GM19395 (cell line): ENCODE data around the gene NFIA.
"Not testable (repeated sequence)": the region's sequence is repeated elsewhere in the genome, so short reads cannot be mapped to it uniquely, and the experiment has no call there.

Experiments used
- ATAC-seq: cut with Tn5 transposase; IDR thresholded peaks from one replicate; pipeline ENCODE4 v1.9.1; 2021; ENCODE audit warnings: mild to moderate bottlenecking, moderate library complexity; ENCODE audit not compliant: unreplicated experiment

NFIA gene

DNA sequence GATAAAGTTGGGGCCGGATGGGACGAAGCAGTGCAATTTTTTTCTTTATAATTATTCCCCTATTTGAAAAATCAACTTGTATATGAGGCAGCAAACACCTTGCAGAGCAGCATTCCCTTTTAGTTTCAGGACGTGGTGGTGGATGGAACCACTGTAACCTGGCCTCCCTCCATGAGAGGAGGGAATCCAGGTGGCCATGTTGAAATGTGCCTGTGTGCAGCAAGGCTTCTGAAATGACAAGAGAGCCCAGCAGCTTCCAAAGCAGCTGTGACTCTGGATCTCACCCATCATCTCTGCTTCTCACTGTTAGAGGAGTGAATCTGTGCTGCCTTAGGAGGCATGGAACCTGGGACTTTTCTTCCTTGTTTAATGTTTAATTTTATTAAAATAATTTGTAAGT is 42.3 kb downstream of the NFIA start:
- ATAC-seq = no peak

DNA sequence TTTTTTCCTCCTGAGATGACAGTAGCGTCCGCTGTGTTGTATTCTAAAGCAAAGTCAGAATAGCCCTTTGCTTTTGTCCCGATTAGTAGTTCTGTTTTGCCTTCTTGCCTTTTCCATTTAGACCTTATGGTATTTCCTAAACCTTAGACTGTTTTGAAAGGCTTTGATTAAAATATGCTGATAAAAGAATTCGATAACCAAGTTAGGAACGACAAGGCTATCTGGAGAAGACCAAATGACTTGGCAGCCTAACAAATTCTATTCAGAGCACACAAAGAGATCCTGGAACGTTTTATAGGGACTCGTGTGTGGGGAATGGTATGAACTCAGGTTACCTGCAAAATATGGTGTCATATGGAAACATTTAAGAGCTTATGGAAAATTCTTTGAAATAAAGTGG is 42.9 kb downstream of the NFIA start:
- no peak for ATAC-seq

DNA sequence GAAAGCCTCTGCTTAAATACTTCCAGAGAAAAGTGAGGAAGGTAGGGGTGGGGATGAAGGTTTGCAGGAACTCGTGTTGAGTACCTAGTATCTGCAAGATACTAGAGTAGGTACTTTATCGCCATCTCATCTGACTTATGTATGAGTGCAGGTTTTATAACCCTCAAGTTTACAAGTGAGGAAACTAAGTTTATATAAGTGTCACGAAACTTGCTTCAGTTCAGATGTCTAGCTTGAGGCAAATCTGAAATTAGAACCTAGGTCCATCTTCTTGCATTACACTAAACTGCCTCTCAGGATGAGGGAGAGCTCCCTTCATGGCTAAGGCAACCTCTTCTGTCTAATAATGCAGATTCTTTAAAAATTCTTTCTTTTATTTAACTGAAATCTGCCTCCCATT is 43.5 kb downstream of the NFIA start:
- no peak for ATAC-seq

DNA sequence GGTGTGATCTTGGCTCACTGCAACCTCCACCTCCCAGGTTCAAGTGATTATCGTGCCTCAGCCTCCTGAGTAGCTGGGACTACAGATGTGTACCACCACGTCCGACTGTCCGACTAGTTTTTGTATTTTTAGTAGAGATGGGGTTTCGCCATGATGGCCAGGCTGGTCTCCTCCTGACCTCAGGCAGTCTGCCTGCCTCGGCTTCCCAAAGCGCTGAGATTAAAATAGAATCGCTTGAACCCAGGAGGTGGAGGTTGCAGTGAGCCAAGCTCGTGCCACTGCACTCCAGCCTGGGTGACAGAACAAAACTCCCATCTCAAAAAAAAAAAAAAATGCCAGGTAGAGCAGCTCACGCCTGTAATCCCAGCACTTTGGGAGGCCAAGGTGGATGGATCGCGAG is 44.5 kb downstream of the NFIA start:
- ATAC-seq = not testable (repeated sequence)

DNA sequence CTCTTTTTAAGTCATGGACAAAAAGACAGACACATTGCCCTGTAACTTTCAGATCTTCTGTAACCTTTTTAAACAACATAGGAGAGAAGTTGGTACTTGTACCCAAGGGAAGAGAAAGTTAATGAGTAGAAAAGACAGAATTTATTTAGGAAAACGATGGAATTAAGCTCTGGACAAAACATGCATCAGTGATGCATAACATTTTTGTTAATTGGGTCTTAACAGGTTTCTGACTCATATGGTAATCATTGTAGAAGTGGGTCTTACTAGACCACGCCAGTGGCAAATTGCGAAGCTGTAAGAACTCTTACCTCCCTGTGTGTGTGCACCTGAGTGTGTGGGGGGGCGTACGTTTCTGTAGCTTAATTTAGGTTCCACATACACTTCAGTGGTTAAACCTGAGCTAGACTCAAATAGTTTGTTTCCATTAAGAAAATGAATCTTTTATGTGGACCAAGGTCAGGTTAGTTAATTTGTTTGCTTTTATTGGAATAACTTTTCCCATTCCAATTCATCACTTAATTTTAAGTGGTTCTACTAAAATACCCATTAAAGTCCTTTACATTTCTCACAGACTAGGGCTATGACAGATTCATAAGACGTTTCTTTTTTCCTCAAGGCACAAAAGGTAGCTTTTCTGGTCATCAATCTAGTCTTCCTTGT is 48.1 kb downstream of the NFIA start:
- no peak for ATAC-seq

DNA sequence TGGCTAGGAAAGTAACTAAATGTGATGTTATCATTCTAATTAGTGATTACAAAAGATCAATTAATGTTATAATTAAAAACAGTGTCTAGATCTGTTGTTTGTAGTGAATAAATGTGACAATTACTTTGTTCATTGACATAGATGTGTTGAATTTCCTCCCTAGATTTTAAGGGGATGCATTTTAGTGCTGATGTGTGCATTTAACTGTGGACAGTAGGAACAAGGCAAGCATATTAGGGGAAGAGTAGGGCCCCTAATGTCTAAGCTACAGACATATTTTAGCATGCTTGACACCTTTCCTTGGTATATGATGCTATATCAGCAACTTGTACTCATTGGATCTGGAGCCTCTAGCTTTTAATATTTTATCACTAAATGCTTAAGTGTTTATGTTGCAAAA is 48.9 kb downstream of the NFIA start:
- no peak for ATAC-seq

DNA sequence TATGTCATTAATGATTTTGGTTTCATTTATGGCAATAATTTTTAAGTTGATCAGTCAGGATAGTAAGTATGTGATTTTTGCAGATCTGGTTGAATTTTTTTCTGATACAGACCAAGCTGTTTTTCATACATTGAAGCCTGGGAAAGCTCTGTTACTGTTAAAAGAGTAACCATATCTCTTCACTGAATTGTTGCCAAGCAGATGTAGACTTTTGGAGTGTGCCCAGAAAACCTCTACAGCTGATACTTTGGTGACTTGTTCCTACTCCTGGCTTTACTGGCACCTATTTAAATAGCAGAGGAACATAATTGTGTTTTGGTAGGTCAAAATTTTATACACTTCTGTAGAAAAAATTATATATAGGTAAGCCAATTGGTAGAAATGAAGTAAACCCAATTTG is 49.4 kb downstream of the NFIA start:
- no peak for ATAC-seq

DNA sequence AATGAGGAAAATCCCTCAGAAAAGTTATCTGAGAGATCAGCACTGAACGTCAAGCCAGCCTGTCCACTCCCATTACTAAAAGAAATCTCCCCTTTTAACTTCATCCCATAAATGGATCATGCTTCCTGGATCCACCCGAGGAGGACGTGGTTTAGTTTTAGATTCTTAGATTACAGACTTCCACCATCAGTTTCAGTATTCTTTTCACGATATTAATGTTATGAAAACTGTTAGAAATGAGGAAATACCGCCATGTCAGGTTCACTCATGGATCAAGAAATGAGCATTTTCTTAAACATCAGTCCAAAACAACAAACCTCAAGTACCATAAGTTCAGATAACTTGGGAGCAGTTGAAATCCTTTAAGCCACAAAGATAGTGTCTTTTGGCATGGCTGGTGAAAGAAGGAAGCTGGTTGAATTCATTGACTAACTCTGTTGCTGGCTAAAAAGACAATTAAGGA is 49.8 kb downstream of the NFIA start:
- no peak for ATAC-seq

DNA sequence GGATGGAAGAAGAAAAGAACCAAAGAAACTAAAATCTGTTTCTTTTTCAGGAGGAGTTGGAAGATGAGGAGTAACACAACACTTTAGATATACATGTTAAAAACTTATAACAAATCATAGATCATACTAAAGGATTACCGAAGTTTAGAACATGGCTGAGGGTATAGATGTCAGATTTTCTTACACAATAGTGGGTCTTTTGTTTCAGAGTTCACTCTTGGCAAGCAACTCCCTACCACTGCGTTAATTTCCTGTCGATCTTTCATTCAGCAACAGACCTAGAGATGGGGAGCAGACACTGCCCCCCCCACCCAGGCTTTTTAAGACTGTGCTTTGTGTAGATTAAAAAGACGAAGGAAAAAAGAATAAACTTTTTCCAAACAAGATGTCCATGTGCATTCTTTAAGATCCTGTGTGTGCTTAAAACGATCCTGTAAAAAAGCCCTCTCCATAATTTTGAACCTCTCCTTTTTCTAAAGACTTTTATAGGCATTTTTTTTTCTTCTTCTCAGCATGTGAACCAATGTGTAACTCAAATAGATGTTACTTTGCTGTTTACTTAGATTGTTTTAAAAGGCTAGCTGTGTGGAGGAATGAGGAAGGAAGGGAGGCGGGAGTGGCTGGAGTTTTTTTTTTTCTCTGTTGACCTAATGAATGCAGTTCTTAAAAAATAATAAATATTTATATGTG is 50.4 kb downstream of the NFIA start:
- no peak for ATAC-seq

DNA sequence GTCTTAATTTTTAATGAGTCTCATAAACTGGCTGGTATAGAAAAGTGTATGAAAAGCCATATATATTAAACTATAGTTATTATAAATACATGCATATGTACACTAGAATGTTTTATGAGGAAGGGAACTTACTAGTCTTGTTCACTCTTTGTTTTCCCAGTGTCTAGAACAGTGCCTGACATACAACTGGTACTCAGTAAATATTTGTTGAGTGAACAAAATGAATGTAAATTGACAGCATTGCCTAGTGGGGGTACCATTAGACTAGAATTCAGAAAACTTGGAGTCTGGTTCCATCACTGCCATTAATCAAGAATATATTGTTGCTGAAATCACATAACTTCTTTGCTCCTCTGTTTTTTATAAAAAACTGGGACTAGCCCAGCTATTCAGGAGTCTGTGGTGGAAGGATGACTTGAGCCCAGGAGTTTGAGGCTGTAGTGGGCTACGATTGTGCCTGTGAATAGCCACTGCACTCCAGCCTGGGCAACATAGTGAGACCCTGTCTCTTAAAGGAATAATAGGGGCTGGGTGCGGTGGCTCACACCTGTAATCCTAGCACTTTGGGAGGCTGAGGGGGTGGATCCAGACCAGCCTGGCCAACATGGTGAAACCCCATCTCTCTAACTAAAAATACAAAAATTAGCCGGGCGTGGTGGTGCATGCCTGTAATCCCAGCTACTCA is 51.1 kb downstream of the NFIA start:
- ATAC-seq = no peak

DNA sequence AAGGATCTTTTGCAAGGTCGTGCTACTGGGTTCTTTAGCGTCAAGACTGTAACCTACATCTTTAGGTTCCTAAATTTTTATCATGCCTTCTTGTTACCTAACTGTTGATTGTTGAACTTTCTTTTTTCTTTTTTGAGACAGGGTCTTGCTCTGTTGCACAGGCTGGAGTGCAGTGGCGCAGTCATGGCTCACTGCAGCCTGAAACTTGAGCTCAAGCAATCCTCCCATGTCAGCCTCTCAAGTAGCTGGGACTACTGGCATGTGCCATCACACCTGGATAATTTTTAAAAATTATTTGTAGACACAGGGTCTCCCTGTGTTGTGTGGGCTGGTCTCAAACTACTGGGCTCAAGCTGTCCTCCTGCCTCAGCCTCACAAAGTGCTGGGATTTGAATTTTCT is 52.9 kb downstream of the NFIA start:
- ATAC-seq = no peak

DNA sequence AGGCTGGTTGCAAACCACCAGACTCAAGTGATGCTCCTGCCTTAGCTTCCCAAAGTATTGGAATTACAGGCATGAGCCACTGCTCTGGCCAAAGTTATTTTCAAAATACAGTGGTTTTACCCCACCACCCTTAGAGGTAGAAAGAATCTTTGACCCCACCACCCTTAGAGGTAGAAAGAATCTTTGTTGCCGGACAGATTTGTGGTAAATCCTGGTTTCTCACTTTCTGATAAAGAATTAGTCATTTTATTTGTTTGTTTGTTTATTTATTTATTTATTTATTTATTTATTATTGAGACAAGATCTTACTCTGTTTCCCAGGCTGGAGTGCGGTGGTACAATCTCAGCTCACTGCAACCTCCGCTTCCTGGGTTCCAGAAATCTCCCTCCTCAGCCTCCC is 55.9 kb downstream of the NFIA start:
- no peak for ATAC-seq

DNA sequence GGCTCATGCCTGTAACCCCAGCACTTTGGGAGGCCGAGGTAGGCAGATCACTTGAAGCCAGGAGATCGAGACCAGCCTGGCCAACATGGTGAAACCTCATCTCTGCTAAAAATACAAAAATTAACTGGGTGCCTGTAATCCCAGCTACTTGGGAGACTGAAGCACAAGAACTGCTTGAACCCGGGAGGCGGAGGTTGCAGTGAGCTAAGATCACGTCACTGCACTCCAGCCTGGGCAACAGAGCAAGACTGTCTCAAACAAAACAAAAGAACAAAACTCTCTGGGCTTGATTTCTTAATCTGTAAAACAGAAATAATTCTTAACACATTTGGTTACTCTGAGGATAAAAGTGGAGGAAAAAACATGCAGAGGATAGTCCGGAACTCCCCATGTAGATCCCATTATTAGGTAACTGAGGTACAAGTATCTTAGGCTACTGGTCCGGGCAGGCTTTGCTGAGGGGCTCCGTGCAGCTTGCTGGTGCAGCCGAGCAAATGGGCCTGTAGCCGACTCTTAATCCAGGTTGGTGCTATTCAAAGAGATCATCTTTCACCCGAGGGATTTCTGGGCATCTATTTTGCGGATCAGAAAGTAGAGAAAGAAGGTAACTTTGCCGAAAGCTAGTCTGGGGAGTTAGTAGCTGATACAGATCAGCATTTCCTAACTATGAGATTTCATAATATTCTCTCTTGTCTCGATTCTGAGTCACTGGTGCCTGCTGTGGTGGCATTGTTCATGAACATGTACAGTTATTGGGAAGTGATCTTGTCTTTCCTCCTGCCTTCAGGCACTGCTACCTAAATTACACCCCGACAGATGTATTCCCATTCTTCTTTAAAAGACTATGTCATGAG is 56.8 kb downstream of the NFIA start:
- ATAC-seq = no peak

DNA sequence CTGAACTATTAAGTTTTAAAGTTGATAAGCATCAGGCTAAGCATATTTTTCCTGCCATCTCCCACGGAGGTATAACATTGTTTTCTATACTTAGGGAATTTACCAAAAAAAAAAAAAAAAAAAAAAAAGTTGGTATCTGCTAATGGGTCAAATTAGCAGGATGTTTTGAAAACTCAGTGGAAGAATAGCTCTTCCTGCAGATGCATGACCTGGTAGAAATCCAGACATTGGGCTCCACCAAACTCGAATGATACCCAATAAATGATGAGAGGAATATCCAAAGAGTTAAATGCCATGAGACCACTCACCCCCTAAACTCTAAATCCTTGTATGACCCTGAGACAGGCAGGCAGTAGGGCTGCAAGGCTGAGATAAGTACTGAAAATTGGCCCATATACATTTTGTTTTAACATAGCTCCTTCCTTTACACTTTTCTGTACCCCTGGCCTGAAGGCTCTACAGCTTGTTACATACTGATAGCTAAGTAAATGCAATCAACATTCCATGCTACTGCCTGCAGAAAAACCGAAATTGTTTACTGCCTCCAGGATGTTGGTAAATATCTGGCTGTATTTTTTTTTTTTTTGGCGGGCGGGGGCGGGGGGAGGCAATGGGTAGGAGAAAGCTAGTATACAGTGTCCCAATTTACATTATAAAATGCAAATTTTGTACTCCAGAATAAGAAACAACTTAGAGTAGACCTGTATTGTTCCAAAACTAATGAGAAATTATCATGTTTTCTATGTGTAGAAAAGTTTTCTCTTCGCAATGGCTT is 57.6 kb downstream of the NFIA start:
- ATAC-seq = no peak

DNA sequence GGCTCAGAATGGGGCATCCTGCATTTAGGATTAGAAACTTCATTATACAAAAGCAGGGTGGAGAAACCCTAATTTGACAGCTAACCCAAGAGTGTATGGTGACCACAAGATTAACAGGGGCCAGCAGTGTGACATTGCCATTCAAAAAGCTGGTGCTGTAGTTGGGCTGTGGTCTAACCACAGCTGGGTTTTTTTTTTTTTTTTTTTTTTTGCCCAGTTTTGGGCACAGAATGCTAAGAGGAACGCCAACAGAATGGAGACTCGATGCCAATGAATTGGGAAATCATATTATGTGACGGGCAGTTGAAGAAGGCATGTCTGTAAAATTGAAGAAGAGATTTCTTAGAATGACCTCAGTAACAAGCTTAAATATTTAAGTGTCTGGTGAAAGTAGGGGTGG is 58.4 kb downstream of the NFIA start:
- no peak for ATAC-seq

DNA sequence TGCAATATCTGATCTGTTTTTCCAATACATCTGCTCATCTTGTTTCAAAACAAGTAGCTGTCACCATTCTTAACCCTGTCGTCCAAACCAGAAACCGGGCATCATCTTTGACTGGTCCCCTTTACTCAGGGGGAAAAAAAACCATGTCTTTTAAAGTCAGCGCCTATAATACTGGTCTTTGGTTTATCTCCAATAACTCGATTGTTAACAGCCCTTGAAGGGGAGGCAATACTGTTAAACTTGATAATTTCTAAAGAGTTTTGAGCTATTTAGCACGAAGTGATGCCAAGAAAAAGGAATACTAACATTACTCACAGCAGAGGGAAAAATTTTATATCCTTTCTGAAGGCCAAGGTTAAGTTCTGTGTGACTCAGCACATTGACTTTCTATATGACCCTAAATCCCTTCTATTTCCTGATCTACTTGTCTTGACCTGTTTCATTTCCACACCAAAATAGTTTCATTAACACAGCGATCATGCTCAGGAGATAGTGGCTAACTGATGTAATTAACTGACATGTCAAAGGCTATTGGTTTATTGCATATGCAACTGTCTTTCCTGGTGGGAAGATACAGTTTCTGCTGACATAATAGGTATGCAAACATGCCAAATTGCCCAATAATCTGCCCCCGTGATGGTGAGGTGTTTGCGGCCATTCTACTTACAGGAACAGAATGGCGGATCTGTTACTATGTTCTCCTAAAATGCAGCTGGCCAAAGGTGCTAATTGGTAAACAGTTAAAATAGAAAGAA is 59.1 kb downstream of the NFIA start:
- no peak for ATAC-seq

DNA sequence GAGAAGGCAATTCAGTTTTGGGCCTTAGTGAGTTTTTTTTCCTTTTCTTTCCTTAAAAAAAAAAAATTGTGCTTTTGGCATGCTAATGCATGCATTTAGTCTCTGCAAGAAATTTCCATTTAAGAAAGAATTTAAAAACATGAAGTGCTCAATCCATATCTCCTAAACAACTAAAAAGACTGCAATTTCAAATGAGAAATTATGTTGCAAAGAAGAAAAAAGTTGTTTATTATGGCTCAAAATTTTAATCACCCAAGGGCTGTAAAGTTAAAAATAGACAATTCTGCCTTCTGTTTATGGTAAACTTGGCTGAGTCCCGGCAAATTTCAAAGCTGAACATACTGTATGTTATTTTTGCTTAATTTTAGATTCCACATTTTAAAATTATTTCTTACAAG is 59.7 kb downstream of the NFIA start:
- no peak for ATAC-seq

DNA sequence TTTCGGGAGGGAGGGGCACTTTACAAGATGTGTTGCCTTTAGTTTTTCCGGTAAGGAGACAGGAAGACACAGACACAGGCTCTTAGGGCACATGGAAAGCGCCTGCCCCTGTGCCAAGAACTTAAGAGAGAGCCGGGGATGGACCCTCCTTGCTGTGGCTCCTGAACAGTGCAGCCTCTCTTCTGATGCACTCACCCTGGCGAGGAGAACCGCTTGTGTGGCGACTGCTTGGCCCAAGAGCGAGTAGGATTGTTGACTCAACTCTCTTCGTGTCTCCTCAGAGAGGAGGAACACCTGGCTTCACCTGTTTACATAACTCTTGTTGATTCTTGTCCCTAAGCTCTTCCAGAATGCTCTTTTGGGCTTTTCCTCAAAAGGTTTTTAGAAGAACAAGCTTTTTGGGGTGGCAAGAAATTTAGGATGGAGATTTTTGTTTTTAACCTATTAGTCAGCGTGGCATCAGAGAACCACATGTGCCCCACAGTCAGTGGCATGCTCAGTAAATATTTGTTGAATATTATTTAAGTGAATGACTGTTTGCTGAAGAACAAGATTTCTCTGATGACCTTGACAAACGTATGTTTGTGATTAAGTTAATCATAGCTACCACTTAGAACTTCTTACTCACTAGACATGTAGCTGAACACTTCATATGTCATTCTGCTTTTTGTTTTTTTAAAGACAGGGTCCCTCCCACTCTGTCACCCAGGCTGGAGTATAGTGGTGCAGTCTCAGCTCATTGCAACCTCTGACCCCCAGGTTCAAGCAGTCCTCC is 60.6 kb downstream of the NFIA start:
- no peak for ATAC-seq

DNA sequence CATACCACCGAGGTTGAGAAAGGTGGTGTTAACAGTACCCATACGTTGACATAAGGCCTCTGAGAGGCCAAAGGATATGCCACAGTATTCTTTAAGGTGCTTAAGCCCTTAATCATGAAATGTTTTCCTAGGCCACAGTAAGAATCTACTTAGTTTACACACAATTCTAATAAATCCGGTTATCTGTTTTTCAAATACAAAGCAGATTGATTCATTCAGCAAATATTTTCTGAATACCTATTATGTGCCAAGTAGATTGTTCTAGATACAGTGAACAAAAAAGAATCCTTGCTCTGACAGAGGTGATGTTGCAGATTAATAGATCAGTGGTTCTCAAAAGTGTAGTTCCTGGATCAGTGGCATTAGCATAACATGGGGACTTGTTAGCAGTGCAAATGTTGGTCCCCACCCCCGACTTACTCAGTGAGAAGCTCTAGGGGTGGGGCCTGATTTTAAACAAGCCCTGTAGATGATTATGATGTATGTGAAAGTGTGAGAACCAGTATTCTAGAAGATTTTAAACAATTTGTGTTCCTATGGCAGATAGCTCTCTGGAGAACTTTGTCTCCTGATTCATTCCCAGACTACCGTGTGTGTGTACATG is 61.6 kb downstream of the NFIA start:
- no peak for ATAC-seq
